K562 (cell line): ENCODE results near the gene ZSWIM6.

Source experiments
- CHD2 ChIP-seq: IDR thresholded peaks from 2 replicates; pipeline ENCODE4 v1.6.1; 2011; ENCODE audit warnings: low read depth, low read length
- CREB5 ChIP-seq: fragments of 250-450 bp; sonication (Bioruptor Pico); IDR thresholded peaks from 2 replicates; pipeline ENCODE4 v1.5.0; 2020; ENCODE audit warnings: mild to moderate bottlenecking
- CTCF ChIP-seq, 3 experiments: IDR thresholded peaks in 2 of 3; conservative IDR thresholded peaks in 1 of 3; 2 replicates each; pipeline ENCODE4 v1.5.1; 2011 to 2012; ENCODE audit warnings: low read length in 3 of 3, mild to moderate bottlenecking in 3 of 3, control low read depth in 2 of 3, improper control_type of control experiment in 1 of 3, inconsistent platforms in 1 of 3, low read depth in 1 of 3, mixed read lengths in 1 of 3, moderate library complexity in 1 of 3; ENCODE audit not compliant: insufficient read depth in 2 of 3
- ELF4 ChIP-seq: fragments of 450-650 bp; formaldehyde crosslinking; IDR thresholded peaks from 2 replicates; pipeline ENCODE4 v1.4.0; 2022; ENCODE audit warnings: missing genetic modification characterization
- RFX5 ChIP-seq: IDR thresholded peaks from 2 replicates; pipeline ENCODE4 v1.6.1; 2011; ENCODE audit warnings: low read depth, mild to moderate bottlenecking, improper control_type of control experiment, low read length
- STAT5B ChIP-seq: fragments of 250-450 bp; sonication (Bioruptor Pico); IDR thresholded peaks from 2 replicates; pipeline ENCODE4 v1.8.0; 2021; ENCODE audit warnings: mild to moderate bottlenecking, inconsistent platforms
- USF1 ChIP-seq: sonication (generic); formaldehyde crosslinking; IDR thresholded peaks from 2 replicates; pipeline ENCODE4 v1.9.0; 2022; ENCODE audit warnings: mild to moderate bottlenecking, missing genetic modification reagents
- ZBTB1 ChIP-seq: sonication (generic); formaldehyde crosslinking; IDR thresholded peaks from 2 replicates; pipeline ENCODE4 v1.8.1; 2023; ENCODE audit warnings: missing genetic modification reagents, low read depth, mild to moderate bottlenecking, borderline replicate concordance
- ZBTB11 ChIP-seq, 3 experiments: fragments of 200-800 bp in 1 of 3; fragments of 250-450 bp in 1 of 3; fragments of 450-650 bp in 1 of 3; sonication (Bioruptor Pico) in 1 of 3; sonication (Bioruptor generic) in 1 of 3; formaldehyde crosslinking in 1 of 3; IDR thresholded peaks; 2 replicates each; pipeline versions ENCODE4 v1.6.1 to v1.8.0; 2016 to 2022; ENCODE audit warnings: mild to moderate bottlenecking in 2 of 3, missing genetic modification characterization in 2 of 3, missing compliant biosample characterization in 1 of 3, moderate library complexity in 1 of 3

GRCh38 chr5:61332851-61333320, 828 bp downstream of the ZSWIM6 start:
- no peak for TF ChIP-seq CHD2
- TF ChIP-seq USF1 (CRISPR knock-in tag): no peak
- no peak for TF ChIP-seq ELF4 (CRISPR knock-in tag)
- no peak for TF ChIP-seq ZBTB1 (CRISPR knock-in tag)
- TF ChIP-seq CTCF (IDR thresholded peaks at IDR 0.05 in 2 of 3, conservative IDR thresholded peaks at IDR 0.05 in 1 of 3; ENCODE audit: insufficient read depth in 2 of 3, low read depth in 1 of 3, low read length in 3 of 3): no peak
- no peak for TF ChIP-seq RFX5
- no peak for TF ChIP-seq CREB5 (CRISPR knock-in tag)
- TF ChIP-seq STAT5B: no peak
- no peak for TF ChIP-seq ZBTB11 (CRISPR knock-in tag; IDR thresholded peaks at IDR 0.05)
